ENCODE measurements around the gene GPR148. TPM values are rescaled to one million over a fixed set of nuclear protein-coding genes. Genes with fewer than 3 reads are reported as not detected.
"Not testable (repeated sequence)": the region's sequence is repeated elsewhere in the genome, so short reads cannot be mapped to it uniquely, and the experiment has no call there.

The GPR148 gene
- total RNA-seq = not detected in 2 replicates

GRCh38 chr2:130728549-130729316 lies at the start of gene GPR148:
Gene GPR148 (plus strand): TSS chr2:130729070. CDS start chr2:130729152, 82 bp downstream.
- Mint-ChIP-seq H3K36me3 (ENCODE audit: low read depth) (no peaks in the 10 kb centered on the region), H3K4me3 (ENCODE audit: low read depth) (peak within 1 kb of the TSS; percentile 30), H3K9me3 (no peaks in the 10 kb centered on the region), H3K4me1 (ENCODE audit: low read depth) (peaks cover 7% of the 10 kb centered on the region), H3K27ac (no peak within 1 kb of the TSS), H3K27me3 (ENCODE audit: low read depth) (peaks cover 12% of the 10 kb centered on the region)
- no peak for DNase-seq (ENCODE audit: low spot score)
- intact Hi-C loops (cut with micrococcal nuclease) = loop anchor here (5.0 to 10.0 kb wide), 2 partner anchors 69 to 366 kb away; partner anchors contain the start of gene FAM168B

- H3K36me3 Mint-ChIP-seq (ENCODE audit: low read depth); intact Hi-C loops (cut with micrococcal nuclease); H3K4me3 Mint-ChIP-seq (ENCODE audit: low read depth); H3K9me3 Mint-ChIP-seq; DNase-seq (ENCODE audit: low spot score); H3K27ac Mint-ChIP-seq; H3K4me1 Mint-ChIP-seq (ENCODE audit: low read depth); H3K27me3 Mint-ChIP-seq (ENCODE audit: low read depth): not testable (repeated sequence)
These were observed 36.7 kb upstream of the GPR148 start for GRCh38 chr2:130692041-130692770.

GRCh38 chr2:130693474-130693873 lies 35.4 kb upstream of the GPR148 start:
- H3K27me3 Mint-ChIP-seq (ENCODE audit: low read depth); H3K27ac Mint-ChIP-seq; H3K9me3 Mint-ChIP-seq; H3K36me3 Mint-ChIP-seq (ENCODE audit: low read depth); H3K4me3 Mint-ChIP-seq (ENCODE audit: low read depth); H3K4me1 Mint-ChIP-seq (ENCODE audit: low read depth); intact Hi-C loops (cut with micrococcal nuclease); DNase-seq (ENCODE audit: low spot score): not testable (repeated sequence)

- H3K4me3 Mint-ChIP-seq (ENCODE audit: low read depth); H3K36me3 Mint-ChIP-seq (ENCODE audit: low read depth); H3K4me1 Mint-ChIP-seq (ENCODE audit: low read depth); H3K9me3 Mint-ChIP-seq; DNase-seq (ENCODE audit: low spot score); intact Hi-C loops (cut with micrococcal nuclease); H3K27me3 Mint-ChIP-seq (ENCODE audit: low read depth); H3K27ac Mint-ChIP-seq: not testable (repeated sequence)
These were observed 25.6 kb upstream of the GPR148 start for GRCh38 chr2:130703250-130703649.

GRCh38 chr2:130714795-130715194 lies 14.1 kb upstream of the GPR148 start:
- H3K36me3 Mint-ChIP-seq (ENCODE audit: low read depth); DNase-seq (ENCODE audit: low spot score); H3K27me3 Mint-ChIP-seq (ENCODE audit: low read depth); H3K27ac Mint-ChIP-seq; H3K4me1 Mint-ChIP-seq (ENCODE audit: low read depth); intact Hi-C loops (cut with micrococcal nuclease); H3K4me3 Mint-ChIP-seq (ENCODE audit: low read depth); H3K9me3 Mint-ChIP-seq: not testable (repeated sequence)

GRCh38 chr2:130720036-130720435 lies 8.8 kb upstream of the GPR148 start:
- no peak for DNase-seq (ENCODE audit: low spot score)
- intact Hi-C loops (cut with micrococcal nuclease) = loop anchor here (10.0 kb wide), 1 partner anchor 375 kb away; the partner anchor contains the start of gene FAM168B
- Mint-ChIP-seq H3K36me3 (ENCODE audit: low read depth) (no peaks in the 10 kb centered on the region), H3K27me3 (ENCODE audit: low read depth) (peaks cover 8% of the 10 kb centered on the region), H3K4me1 (ENCODE audit: low read depth) (no peaks in the 10 kb centered on the region), H3K27ac (no peak overlapping the region), H3K4me3 (ENCODE audit: low read depth) (no peak overlapping the region), H3K9me3 (peaks cover 7% of the 10 kb centered on the region)

GRCh38 chr2:130720528-130720927 lies 8.3 kb upstream of the GPR148 start:
- H3K27ac Mint-ChIP-seq = no peak overlapping the region
- no peak overlapping the region for H3K4me3 Mint-ChIP-seq (ENCODE audit: low read depth)
- DNase-seq (ENCODE audit: low spot score) = no peak
- no peaks in the 10 kb centered on the region for H3K4me1 Mint-ChIP-seq (ENCODE audit: low read depth)
- intact Hi-C loops (cut with micrococcal nuclease) = loop anchor here (10.0 kb wide), 1 partner anchor 374 kb away; the partner anchor contains the start of gene FAM168B
- H3K27me3 Mint-ChIP-seq (ENCODE audit: low read depth) = peaks cover 8% of the 10 kb centered on the region
- H3K36me3 Mint-ChIP-seq (ENCODE audit: low read depth) = no peaks in the 10 kb centered on the region
- H3K9me3 Mint-ChIP-seq = peaks cover 7% of the 10 kb centered on the region

- Mint-ChIP-seq H3K36me3 (ENCODE audit: low read depth) (no peaks in the 10 kb centered on the region), H3K4me1 (ENCODE audit: low read depth) (peaks cover 6% of the 10 kb centered on the region), H3K9me3 (peaks cover 7% of the 10 kb centered on the region), H3K4me3 (ENCODE audit: low read depth) (no peak overlapping the region), H3K27ac (no peak overlapping the region), H3K27me3 (ENCODE audit: low read depth) (peaks cover 8% of the 10 kb centered on the region)
- no peak for DNase-seq (ENCODE audit: low spot score)
- intact Hi-C loops (cut with micrococcal nuclease) = loop anchor here (10.0 kb wide), 1 partner anchor 370 kb away; the partner anchor contains the start of gene FAM168B
These were observed 4.4 kb upstream of the GPR148 start for GRCh38 chr2:130724455-130724854.

GRCh38 chr2:130726614-130727180 lies 2.2 kb upstream of the GPR148 start:
- H3K27ac Mint-ChIP-seq = peak overlapping the region; percentile 34
- no peaks in the 10 kb centered on the region for H3K36me3 Mint-ChIP-seq (ENCODE audit: low read depth)
- intact Hi-C loops (cut with micrococcal nuclease) = loop anchor here (5.0 to 10.0 kb wide), 2 partner anchors 71 to 368 kb away; partner anchors contain the start of gene FAM168B

GRCh38 chr2:130727286-130727924 lies 1.5 kb upstream of the GPR148 start:
- Mint-ChIP-seq H3K27ac (peak overlapping the region; percentile 34), H3K4me1 (ENCODE audit: low read depth) (peaks cover 7% of the 10 kb centered on the region), H3K27me3 (ENCODE audit: low read depth) (peaks cover 12% of the 10 kb centered on the region), H3K36me3 (ENCODE audit: low read depth) (no peaks in the 10 kb centered on the region), H3K4me3 (ENCODE audit: low read depth) (peak overlapping the region; percentile 75), H3K9me3 (peaks cover 4% of the 10 kb centered on the region)
- DNase-seq (ENCODE audit: low spot score) = peak; percentile 87
- intact Hi-C loops (cut with micrococcal nuclease) = loop anchor here (5.0 to 10.0 kb wide), 2 partner anchors 70 to 367 kb away; partner anchors contain the start of gene FAM168B

More at GRCh38 chr2:130726614-130727180, 2.2 kb upstream of the GPR148 start:
- H3K4me1 Mint-ChIP-seq (ENCODE audit: low read depth) = peaks cover 7% of the 10 kb centered on the region
- H3K9me3 Mint-ChIP-seq = peaks cover 7% of the 10 kb centered on the region
- peaks cover 12% of the 10 kb centered on the region for H3K27me3 Mint-ChIP-seq (ENCODE audit: low read depth)
- peak overlapping the region; percentile 75 for H3K4me3 Mint-ChIP-seq (ENCODE audit: low read depth)
- no peak for DNase-seq (ENCODE audit: low spot score)

GRCh38 chr2:130728007-130728454 lies 839 bp upstream of the GPR148 start:
- H3K27ac Mint-ChIP-seq = no peak overlapping the region
- H3K4me3 Mint-ChIP-seq (ENCODE audit: low read depth) = peak overlapping the region; percentile 30
- no peaks in the 10 kb centered on the region for H3K9me3 Mint-ChIP-seq
- intact Hi-C loops (cut with micrococcal nuclease) = loop anchor here (5.0 to 10.0 kb wide), 2 partner anchors 69 to 367 kb away; partner anchors contain the start of gene FAM168B
- DNase-seq (ENCODE audit: low spot score) = peak; percentile 34
- H3K36me3 Mint-ChIP-seq (ENCODE audit: low read depth) = no peaks in the 10 kb centered on the region
- peaks cover 12% of the 10 kb centered on the region for H3K27me3 Mint-ChIP-seq (ENCODE audit: low read depth)
- H3K4me1 Mint-ChIP-seq (ENCODE audit: low read depth) = peaks cover 7% of the 10 kb centered on the region
